BE2C (cell line): ENCODE data around the gene NEK11.

ENCODE experiments used
- DNase-seq: peaks from one replicate; pipeline ENCODE4 v3.0.0-alpha.2; 2020
- H3K27me3 ChIP-seq: fragments of 250-450 bp; sonication (Bioruptor Pico); 2 replicates; pipeline ENCODE4 v1.5.1; 2020; ENCODE audit warnings: mild to moderate bottlenecking
- H3K36me3 ChIP-seq: fragments of 250-450 bp; sonication (Bioruptor Pico); 2 replicates; pipeline ENCODE4 v1.5.1; 2020; ENCODE audit warnings: mild to moderate bottlenecking
- H3K4me1 ChIP-seq: fragments of 250-450 bp; sonication (Bioruptor Pico); 2 replicates; pipeline ENCODE4 v1.5.1; 2020
- H3K4me3 ChIP-seq: 2 replicates; pipeline ENCODE4 v1.5.1; 2011; ENCODE audit warnings: low read depth, low read length
- H3K9me3 ChIP-seq: fragments of 250-450 bp; sonication (Bioruptor Pico); 2 replicates; pipeline ENCODE4 v1.5.1; 2020
- CTCF ChIP-seq: IDR thresholded peaks from 2 replicates; pipeline ENCODE4 v1.5.1; 2012; ENCODE audit warnings: mild to moderate bottlenecking, low read depth, low read length

Gene NEK11

GRCh38 chr3:131394400-131394799 lies 367.7 kb downstream of the NEK11 start:
- Histone ChIP-seq H3K36me3 (no peaks in the 10 kb centered on the region), H3K4me1 (no peaks in the 10 kb centered on the region), H3K4me3 (no peak overlapping the region), H3K27me3 (no peaks in the 10 kb centered on the region), H3K9me3 (no peaks in the 10 kb centered on the region)
- no peak for TF ChIP-seq CTCF
- DNase-seq: no peak

GRCh38 chr3:131396170-131396569 lies 369.5 kb downstream of the NEK11 start:
- DNase-seq: no peak
- TF ChIP-seq CTCF: no peak
- Histone ChIP-seq H3K27me3 (no peaks in the 10 kb centered on the region), H3K4me3 (no peak overlapping the region), H3K9me3 (no peaks in the 10 kb centered on the region), H3K4me1 (no peaks in the 10 kb centered on the region), H3K36me3 (no peaks in the 10 kb centered on the region)

GRCh38 chr3:131397889-131398288 lies 371.2 kb downstream of the NEK11 start:
- no peaks in the 10 kb centered on the region for H3K27me3 ChIP-seq
- no peak for DNase-seq
- no peak for TF ChIP-seq CTCF
- no peak overlapping the region for H3K4me3 ChIP-seq
- no peaks in the 10 kb centered on the region for H3K4me1 ChIP-seq
- H3K36me3 ChIP-seq: no peaks in the 10 kb centered on the region
- H3K9me3 ChIP-seq: no peaks in the 10 kb centered on the region
